ENCODE data around the gene METRN.

Gene METRN

GRCh38 chr16:763369-764183 is 48.7 kb downstream of the METRN start:
- Histone ChIP-seq H3K9ac (ENCODE audit: low read depth, low read length, poor library complexity, severe bottlenecking) (no peak overlapping the region), H4K20me1 (ENCODE audit: insufficient read depth, low read length, poor library complexity, severe bottlenecking) (no peaks in the 10 kb centered on the region), H3K4me3 (ENCODE audit: low read length, poor library complexity, severe bottlenecking) (no peak overlapping the region), H2AFZ (ENCODE audit: low read length) (no peak overlapping the region), H3K4me2 (ENCODE audit: low read depth, low read length, poor library complexity, severe bottlenecking) (no peak overlapping the region), H3K79me2 (ENCODE audit: insufficient read depth, low read length) (no peaks in the 10 kb centered on the region), H3K27me3 (ENCODE audit: insufficient read depth, low read length, poor library complexity, severe bottlenecking) (no peaks in the 10 kb centered on the region), H3K9me2 (replicated peaks; ENCODE audit: low read depth, low read length) (no peaks in the 10 kb centered on the region), H3F3A (ENCODE audit: low read depth) (no peaks in the 10 kb centered on the region), H3K9me3 (ENCODE audit: insufficient read depth, low read depth, low read length) (no peaks in the 10 kb centered on the region), H3K4me1 (ENCODE audit: insufficient read depth, low read length, poor library complexity, severe bottlenecking) (no peaks in the 10 kb centered on the region), H3K36me3 (ENCODE audit: insufficient read depth, low read length) (no peaks in the 10 kb centered on the region)
- TF ChIP-seq EZH2phosphoT487 (IDR thresholded peaks at IDR 0.05; ENCODE audit: borderline replicate concordance), result no peak
- no peak for TF ChIP-seq CTCF (conservative IDR thresholded peaks at IDR 0.05; ENCODE audit: low read length)

- TF ChIP-seq EZH2phosphoT487 (IDR thresholded peaks at IDR 0.05; ENCODE audit: borderline replicate concordance), result no peak
- TF ChIP-seq CTCF (conservative IDR thresholded peaks at IDR 0.05; ENCODE audit: low read length), result no peak
- Histone ChIP-seq H3K4me2 (ENCODE audit: low read depth, low read length, poor library complexity, severe bottlenecking) (no peak overlapping the region), H3K9me3 (ENCODE audit: insufficient read depth, low read depth, low read length) (no peaks in the 10 kb centered on the region), H4K20me1 (ENCODE audit: insufficient read depth, low read length, poor library complexity, severe bottlenecking) (no peaks in the 10 kb centered on the region), H3K36me3 (ENCODE audit: insufficient read depth, low read length) (no peaks in the 10 kb centered on the region), H3K27me3 (ENCODE audit: insufficient read depth, low read length, poor library complexity, severe bottlenecking) (no peaks in the 10 kb centered on the region), H2AFZ (ENCODE audit: low read length) (no peak overlapping the region), H3K4me3 (ENCODE audit: low read length, poor library complexity, severe bottlenecking) (no peak overlapping the region), H3K4me1 (ENCODE audit: insufficient read depth, low read length, poor library complexity, severe bottlenecking) (no peaks in the 10 kb centered on the region), H3F3A (ENCODE audit: low read depth) (no peaks in the 10 kb centered on the region), H3K9me2 (replicated peaks; ENCODE audit: low read depth, low read length) (no peaks in the 10 kb centered on the region), H3K9ac (ENCODE audit: low read depth, low read length, poor library complexity, severe bottlenecking) (no peak overlapping the region), H3K79me2 (ENCODE audit: insufficient read depth, low read length) (no peaks in the 10 kb centered on the region)
Measured at GRCh38 chr16:764184-764750, 49.3 kb downstream of the METRN start.

- Histone ChIP-seq H2AFZ (ENCODE audit: low read length) (no peak overlapping the region), H4K20me1 (ENCODE audit: insufficient read depth, low read length, poor library complexity, severe bottlenecking) (no peaks in the 10 kb centered on the region), H3K79me2 (ENCODE audit: insufficient read depth, low read length) (no peaks in the 10 kb centered on the region), H3K9me3 (ENCODE audit: insufficient read depth, low read depth, low read length) (no peaks in the 10 kb centered on the region), H3F3A (ENCODE audit: low read depth) (no peaks in the 10 kb centered on the region), H3K27me3 (ENCODE audit: insufficient read depth, low read length, poor library complexity, severe bottlenecking) (no peaks in the 10 kb centered on the region), H3K4me1 (ENCODE audit: insufficient read depth, low read length, poor library complexity, severe bottlenecking) (no peaks in the 10 kb centered on the region), H3K9ac (ENCODE audit: low read depth, low read length, poor library complexity, severe bottlenecking) (no peak overlapping the region), H3K36me3 (ENCODE audit: insufficient read depth, low read length) (no peaks in the 10 kb centered on the region), H3K4me2 (ENCODE audit: low read depth, low read length, poor library complexity, severe bottlenecking) (no peak overlapping the region), H3K9me2 (replicated peaks; ENCODE audit: low read depth, low read length) (no peaks in the 10 kb centered on the region), H3K4me3 (ENCODE audit: low read length, poor library complexity, severe bottlenecking) (no peak overlapping the region)
- TF ChIP-seq EZH2phosphoT487 (IDR thresholded peaks at IDR 0.05; ENCODE audit: borderline replicate concordance) (no peak), CTCF (conservative IDR thresholded peaks at IDR 0.05; ENCODE audit: low read length) (no peak)
Measured at GRCh38 chr16:764848-765487, 50.0 kb downstream of the METRN start.

Measured in Loucy (cell line).